Prostate gland (tissue), 2 donors: ENCODE measurements around the gene CYB5A.

Source experiments
- CTCF ChIP-seq, 4 experiments: fragments of 200-600 bp in 2 of 4; fragments of 450-650 bp in 2 of 4; sonication (generic) in 2 of 4; IDR thresholded peaks; 1 replicate in 3 of 4; 2 replicates in 1 of 4; pipeline ENCODE4 v1.5.1; 2016 to 2019; ENCODE audit warnings: antibody characterized with exemption in 4 of 4, mild to moderate bottlenecking in 2 of 4, moderate library complexity in 2 of 4
- POLR2A ChIP-seq: fragments of 450-650 bp; IDR thresholded peaks from one replicate; pipeline ENCODE4 v1.6.1; 2016; ENCODE audit warnings: antibody characterized with exemption, mild to moderate bottlenecking
- POLR2AphosphoS5 ChIP-seq: sonication (generic); formaldehyde crosslinking; IDR thresholded peaks from one replicate; pipeline ENCODE4 v1.6.1; 2017; ENCODE audit warnings: antibody characterized with exemption

- TF ChIP-seq CTCF (IDR thresholded peaks at IDR 0.05) (no peak), POLR2AphosphoS5 (no peak), POLR2A (no peak)
These were observed 6.8 kb downstream of the CYB5A start for GRCh38 chr18:74284980-74285355.
